GM12865 (cell line): ENCODE measurements around the gene ETV6.

Experiments used
- DNase-seq: peaks from one replicate; pipeline ENCODE4 v3.0.0; 2010; ENCODE audit warnings: low read depth
- H3K4me3 ChIP-seq: 2 replicates; pipeline ENCODE4 v1.5.1; 2011; ENCODE audit warnings: mild to moderate bottlenecking, low read depth, low read length, control low read depth
- CTCF ChIP-seq: IDR thresholded peaks from 2 replicates; pipeline ENCODE4 v1.5.1; 2011; ENCODE audit warnings: low read length, control low read depth, low read depth, inconsistent platforms; ENCODE audit not compliant: insufficient read depth; ENCODE audit errors: missing control alignments

ETV6 gene

GRCh38 chr12:11729439-11730150, 80.1 kb downstream of the ETV6 start:
- TF ChIP-seq CTCF, result no peak
- DNase-seq, result peak; percentile 85
- H3K4me3 ChIP-seq, result no peak overlapping the region

- H3K4me3 ChIP-seq, result peak overlapping the region; percentile 51; the same call in 1 of the 2 replicates
- no peak for TF ChIP-seq CTCF
- peak; percentile 87 for DNase-seq
These were observed 81.0 kb downstream of the ETV6 start for GRCh38 chr12:11730299-11731041.

- DNase-seq, result no peak
- peak overlapping the region; percentile 51 for H3K4me3 ChIP-seq
- no peak for TF ChIP-seq CTCF
These were observed 81.5 kb downstream of the ETV6 start for GRCh38 chr12:11731042-11731357.

- no peak for TF ChIP-seq CTCF
- DNase-seq, result peak; percentile 72
- peak overlapping the region; percentile 51 for H3K4me3 ChIP-seq
These were observed 82.0 kb downstream of the ETV6 start for GRCh38 chr12:11731455-11731854.

- no peak for TF ChIP-seq CTCF
- peak; percentile 76 for DNase-seq
- peak overlapping the region; percentile 51 for H3K4me3 ChIP-seq
These were observed 82.5 kb downstream of the ETV6 start for GRCh38 chr12:11732023-11732422.

- peak overlapping the region; percentile 51 for H3K4me3 ChIP-seq
- TF ChIP-seq CTCF, result no peak
- DNase-seq, result peak; percentile 48
These were observed 83.2 kb downstream of the ETV6 start for GRCh38 chr12:11732715-11733114.

- TF ChIP-seq CTCF, result no peak
- no peak overlapping the region for H3K4me3 ChIP-seq
- DNase-seq, result no peak
These were observed 85.2 kb downstream of the ETV6 start for GRCh38 chr12:11734580-11735180.
